CD4-positive, alpha-beta T cell treated with Interleukin-12 subunit alpha and Interleukin-12 subunit beta, for 1 hour (primary cell): ENCODE results near the gene DACH1.
"Not testable (repeated sequence)": the region's sequence is repeated elsewhere in the genome, so short reads cannot be mapped to it uniquely, and the experiment has no call there.

Experiments used
- DNase-seq: peaks from one replicate; pipeline ENCODE4 v3.0.0-alpha.2; 2020

DACH1 gene

DNA sequence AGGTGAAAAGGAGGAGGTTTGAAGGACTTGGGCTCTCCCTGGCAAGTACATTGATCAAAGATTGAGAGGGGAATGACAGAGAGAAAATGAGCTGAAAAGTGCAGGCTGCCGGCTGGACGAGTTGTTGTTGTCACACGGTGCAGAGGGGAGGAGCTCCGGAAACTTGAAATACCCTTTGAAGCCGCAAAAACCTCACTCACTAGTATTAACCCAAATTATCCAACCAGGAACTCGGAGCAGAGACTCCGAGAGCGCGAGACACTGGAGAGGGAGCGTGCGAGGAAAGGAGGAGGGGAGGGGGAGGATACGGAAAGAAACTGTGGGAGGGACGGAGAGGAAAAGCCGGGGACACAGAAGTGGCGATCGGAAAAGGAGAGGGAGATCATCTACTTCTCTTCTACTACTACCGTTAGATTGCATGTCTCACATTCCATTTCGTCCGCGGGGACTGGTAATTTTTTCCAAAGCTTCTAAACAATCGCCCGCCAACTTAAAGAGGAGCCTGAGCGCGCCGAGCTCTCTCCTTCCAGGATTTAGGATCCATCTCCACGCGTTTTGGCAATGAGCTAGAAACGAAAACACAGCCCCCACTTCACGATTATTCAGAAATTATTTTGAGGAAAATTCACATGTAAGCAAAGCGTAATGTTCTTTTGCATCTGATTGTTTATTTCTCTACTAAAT is at the start of gene DACH1:
Gene DACH1, minus strand, starts transcription at position 74 of the 684 bp plus-strand sequence.
- DNase-seq: peak; percentile 3

DNA sequence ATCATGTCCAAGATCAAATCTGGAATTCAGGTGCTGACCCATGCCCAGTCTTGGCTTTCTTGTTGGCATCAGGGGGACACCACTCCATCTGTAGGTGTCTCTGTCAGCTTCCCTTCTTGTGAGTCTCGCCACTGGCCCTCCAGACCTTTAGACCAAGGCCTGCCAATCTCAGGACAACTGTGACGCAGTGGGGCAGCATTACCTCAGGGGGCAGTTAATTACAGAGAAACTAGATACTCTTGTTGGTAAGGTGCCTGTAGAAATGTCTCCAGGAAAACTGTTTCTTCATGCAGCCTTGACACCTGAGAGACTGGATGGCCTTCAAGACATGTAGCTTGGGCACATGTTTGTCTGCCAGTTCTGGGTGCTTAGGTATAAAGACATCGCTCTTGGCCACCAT is 46.7 kb upstream of the DACH1 start:
- DNase-seq: no peak

DNA sequence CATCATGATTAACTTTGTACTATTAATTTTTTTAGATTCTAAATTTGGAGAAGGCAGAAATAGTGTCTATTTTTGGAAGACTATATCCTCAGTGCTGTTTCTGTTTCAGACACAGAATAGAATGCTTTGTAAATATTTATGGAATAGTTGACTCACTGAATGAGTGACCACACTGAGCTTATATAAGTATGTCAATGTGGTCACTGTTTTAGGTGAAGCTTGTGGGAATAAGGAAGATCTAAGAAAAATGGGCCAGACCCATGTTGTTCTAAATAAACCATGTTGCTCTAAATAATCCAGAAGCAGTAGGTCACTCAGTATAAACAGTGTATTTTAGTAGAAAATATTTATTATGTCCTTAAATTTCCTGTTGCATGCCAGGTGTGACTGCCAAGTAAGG is 45.5 kb upstream of the DACH1 start:
- no peak for DNase-seq

DNA sequence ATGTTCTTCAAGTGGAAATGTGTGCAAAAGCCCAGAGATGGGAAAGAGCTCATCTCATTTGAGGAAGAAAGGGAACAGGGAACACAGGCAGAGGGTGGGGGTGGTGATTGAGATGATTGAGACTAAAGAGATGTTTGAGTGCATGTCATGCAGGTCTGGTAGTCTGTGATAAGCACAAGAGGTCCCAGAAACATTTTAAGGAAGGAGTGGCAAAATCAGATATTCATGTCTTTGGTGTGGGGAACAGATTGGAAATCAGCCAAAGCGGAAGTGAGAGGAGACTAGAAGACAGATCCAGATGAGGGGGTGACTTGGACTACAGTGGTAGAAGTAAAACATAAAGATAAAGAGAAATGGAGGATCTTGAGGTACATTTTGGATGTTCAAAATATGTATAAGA is 39.4 kb upstream of the DACH1 start:
- no peak for DNase-seq

DNA sequence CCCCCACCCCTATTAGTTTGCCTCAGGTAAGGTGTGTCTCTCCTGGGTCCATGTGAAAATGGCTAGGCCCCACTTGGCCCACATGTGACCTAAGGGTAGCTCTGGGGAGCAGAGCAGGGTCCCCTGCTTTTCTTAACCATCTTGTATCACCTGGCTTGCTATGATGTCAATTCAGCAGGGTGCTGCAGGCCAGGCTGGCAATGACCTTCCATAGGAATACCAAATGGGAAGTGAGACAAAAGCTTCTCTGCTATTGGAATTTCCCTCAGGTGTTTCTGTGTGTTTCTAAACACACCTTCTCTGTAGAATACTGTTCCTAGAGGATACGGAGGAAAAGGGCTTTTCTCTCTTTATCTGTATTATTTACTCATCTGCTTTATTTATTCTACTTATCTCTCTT is 35.7 kb upstream of the DACH1 start:
- DNase-seq: no peak

DNA sequence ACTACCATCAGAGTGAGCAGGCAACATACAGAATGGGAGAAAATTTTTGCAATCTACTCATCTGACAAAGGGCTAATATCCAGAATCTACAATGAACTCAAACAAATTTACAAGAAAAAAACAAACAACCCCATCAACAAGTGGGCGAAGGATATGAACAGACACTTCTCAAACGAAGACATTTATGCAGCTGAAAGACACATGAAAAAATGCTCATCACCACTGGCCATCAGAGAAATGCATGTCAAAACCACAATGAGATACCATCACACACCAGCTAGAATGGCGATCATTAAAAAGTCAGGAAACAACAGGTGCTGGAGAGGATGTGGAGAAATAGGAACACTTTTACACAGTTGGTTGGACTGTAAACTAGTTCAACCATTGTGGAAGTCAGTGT is 26.5 kb upstream of the DACH1 start:
- not testable (repeated sequence) for DNase-seq

DNA sequence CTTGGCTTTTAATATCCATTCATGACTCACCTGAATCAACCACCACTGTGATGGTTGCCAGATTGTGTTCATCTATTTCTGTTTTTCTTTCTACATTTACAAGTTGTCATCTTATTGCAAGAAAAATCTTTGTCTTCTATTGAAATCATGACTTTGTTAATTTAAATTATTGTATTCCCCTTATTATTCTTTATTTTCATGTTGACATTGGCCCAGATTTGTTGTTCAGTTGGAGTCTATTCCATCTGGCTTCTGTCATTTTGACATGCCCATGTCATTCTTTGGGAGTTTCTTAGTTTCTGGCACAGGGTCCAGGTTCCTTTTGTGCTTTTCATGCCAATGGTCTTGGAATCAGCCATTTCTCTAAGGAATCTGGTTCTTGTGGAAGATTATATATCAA is 19.9 kb upstream of the DACH1 start:
- no peak for DNase-seq

DNA sequence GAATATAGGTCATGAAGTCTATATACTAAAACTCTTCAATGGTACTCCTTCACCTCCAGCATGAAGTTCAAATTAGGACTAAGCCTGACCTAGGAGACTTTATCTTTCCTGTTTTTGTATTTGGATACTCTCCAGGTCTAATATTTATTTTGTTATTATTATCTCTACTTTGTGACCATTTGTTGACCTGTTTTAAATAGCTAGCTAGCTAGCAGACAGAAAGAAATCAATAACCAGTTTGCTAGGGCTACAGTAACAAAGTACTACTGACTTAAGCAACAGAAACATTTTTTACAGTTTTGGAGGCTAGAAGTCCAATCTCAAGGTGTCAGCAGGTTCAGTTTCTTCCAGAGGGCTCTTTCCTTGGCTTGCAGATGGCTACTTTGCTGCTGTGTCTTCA is 15.1 kb upstream of the DACH1 start:
- DNase-seq: no peak

DNA sequence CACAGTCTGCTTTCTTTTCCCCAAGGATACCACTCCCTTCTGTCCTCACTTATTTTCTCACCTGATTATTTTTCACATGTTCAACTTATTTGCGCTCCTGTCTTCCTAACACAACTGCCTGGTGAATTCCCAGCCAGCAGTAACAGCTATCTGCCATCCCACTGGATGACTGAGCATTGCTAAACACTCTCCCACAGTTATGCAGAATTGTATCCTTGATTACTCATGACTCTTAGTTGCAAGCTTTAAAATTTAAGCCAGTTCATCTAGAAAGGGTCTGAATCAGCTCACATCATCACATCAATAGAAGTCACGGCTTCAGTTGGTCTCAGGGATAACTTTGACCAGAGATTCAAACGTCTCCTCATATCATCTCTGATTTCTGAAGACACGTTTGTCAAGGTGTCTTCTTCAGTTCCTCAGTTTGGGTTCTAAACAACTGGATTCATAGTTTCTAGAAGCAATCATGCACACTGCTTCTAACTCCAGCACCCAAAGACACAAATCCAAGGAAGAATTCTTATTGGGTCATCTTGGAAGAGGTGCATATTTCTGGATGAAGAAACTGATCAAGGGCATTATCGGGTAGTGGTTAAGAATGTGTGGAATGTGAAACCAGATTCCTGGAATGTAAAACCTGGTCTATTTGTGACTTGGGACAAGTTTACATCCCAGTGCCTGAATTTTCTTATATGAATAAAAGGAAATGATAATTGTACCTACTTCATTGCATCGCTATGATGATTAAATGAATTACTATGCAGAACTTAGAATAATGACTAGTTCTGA is 13.9 kb upstream of the DACH1 start:
- DNase-seq: no peak

DNA sequence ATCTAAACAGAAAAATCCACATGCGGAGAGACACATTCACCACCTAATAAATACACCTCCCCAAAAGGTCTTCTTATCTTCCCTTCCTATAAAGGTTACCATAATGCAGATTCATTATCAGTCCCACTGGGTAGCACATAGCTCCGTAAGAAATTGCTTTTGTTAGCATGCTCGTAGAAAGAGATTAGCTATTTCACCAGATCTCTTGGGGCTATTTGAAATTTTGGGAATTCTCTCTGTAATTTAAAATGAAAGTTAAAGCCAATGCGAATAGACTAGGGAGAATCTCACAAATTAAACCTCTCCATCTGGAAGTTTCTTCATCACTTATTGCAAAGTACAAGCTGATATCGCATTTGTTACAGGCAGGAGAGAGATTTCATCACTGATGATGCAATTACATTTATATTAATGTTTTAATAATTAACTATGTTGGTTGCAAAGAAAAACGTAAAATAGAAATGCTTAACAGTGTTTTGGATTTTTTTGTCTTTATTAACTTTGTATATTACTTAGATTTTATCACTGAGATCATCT is 12.9 kb upstream of the DACH1 start:
- DNase-seq: no peak

DNA sequence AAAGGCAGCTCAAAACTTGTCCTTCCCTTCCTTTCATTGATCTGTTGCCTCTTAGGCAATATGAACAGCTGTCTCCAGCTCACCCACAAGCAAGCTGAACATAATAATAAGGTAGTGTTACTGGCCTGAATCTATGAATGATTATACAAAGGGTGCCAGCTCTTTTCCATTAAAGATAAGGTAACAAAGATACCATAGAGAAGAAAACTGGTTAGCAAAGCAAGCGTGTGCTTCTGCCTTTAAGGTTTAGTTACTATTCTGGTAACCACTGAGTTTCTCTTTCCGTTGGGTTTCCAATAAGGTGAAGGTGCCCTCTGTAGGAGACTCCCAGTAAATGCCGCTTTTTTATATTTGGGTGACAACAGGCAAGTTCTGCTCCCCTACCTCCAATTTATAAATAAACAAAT is 12.1 kb upstream of the DACH1 start:
- DNase-seq: no peak

DNA sequence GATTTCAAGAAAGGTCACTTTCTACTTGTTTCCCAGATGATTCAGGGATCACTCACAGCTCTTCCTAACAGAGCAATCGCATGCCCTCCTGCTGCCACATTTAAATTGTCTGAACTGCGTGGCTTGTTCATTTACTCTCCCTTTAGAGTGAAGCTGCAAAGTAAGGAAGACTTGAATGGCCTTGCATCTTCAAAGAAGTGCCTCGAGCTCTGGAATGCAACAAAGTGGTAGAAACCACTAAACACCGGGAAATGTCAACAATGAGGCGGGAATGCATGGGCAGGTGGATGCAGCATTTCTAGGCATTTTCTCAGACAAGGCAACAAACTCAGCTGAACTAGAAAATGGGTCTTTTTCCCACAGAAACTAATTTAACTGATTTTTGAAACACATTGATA is 10.3 kb upstream of the DACH1 start:
- no peak for DNase-seq

DNA sequence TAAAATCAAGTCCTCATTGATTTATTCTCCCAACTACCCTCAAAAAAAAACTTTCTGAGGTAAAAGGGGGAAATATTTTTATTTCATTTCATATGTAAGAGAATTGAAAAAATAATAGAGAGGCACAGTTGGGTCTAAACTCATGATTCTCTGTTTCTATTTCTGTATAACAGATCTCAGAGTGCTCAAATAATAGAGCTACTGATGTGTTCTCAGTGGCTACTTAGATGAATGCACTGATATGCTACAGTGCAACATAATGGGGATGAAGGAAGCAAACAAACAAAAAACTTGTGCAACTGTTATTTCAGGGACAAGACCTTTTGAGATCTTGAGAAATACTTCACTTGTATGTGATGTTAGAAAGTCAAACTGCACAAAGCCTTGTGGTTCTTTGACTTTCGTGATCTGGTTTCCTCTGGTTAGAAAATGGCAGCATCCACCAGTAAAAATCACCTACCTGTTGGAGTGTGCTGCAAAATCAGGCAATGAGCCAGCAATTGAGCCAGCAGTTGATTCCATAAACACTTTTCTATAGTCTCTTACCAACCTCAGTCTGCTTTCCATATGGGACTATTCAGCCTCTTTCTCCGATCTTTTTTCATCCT is 9.7 kb upstream of the DACH1 start:
- no peak for DNase-seq

DNA sequence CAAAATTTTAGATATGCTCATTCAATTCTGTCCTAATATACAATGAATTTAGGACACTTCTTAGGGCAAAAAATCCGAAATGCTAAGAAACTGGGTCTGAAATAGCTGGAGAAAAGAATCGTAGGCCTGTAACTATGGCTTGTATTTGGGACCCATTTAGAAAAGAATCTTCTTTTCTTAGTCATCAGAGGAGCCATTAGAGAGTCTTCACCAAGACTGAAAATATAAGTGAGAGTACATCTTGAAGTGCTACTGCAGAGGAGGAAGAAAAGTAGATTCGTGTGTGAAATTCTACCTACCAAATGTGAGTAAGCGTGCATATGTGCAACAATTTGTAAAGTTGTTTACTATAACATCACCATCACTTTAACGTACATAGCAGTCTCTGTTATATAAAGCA is 8.8 kb upstream of the DACH1 start:
- DNase-seq: no peak

DNA sequence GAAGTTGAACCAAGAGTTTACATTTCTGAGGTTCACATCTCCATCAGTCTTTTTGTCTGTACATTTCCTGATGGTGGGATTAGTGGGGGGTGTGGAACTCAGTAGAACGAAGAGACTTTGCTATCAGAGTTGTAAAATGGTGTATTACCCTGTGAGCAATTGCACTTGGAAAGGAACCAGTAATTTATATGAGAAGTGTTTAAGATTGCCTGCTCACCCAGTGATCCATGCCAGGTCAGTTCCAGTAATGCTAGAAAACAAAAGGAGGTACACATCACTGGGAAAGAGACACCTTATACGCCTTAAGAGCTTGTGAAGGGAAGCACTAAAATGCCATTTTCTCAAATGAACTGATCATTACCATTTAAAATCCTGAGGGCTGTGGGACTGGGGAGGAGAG is 7.5 kb upstream of the DACH1 start:
- DNase-seq: no peak

DNA sequence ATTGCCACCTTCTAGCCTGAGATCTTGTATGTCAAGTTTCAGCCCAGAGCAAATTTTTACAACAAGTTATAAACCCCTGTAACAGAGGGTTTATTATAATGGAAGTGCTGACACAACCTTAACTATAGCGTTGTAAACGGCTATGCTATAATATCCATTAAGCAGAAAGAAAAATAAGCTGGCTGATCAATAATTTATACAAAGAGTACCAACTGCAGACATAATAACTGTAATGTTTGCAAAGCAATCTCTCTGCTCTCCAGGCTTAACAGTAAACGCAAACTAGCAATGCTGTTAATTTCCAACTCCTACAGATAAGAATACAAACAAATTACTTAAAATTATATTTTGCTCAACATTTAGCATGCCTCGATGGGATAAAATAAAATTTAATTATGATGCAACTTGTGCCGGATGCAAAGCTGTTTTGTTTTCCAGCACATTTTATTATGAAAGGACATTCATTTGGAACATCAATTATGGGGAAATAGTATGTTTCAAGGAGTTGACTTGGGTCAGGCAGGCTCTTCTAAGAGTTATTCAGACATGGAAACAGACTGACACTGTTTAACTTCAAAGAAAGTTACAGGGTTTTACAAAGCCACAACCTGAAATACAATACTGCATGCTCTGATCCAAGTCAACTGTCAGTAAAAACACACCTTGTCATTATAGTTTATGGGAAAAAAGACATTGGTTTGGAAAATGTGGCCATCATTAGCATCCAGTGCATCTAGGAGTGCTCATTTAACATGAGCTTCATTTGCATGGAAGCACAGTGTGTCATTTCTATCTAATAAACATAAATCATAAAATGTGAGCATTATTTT is 6.6 kb upstream of the DACH1 start:
- DNase-seq: no peak

DNA sequence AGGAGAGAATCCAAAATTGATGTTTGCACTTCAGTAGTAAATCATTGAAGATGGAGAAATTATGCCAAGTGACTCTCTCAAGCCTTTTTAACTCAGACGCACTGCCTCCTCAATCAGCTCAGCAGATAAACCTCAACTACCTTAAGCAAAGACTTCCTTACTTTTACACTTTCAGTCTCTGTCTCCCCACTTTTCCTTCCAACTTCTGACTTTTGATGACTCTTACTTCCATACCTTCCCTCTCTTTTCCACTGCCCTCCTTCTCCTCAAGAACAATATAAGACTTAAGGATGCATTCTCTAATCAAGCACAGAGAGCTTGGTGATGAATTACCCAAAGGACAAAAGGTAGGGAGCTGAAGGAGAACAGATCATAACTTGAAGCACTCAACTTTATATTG is 4.8 kb upstream of the DACH1 start:
- DNase-seq: no peak

DNA sequence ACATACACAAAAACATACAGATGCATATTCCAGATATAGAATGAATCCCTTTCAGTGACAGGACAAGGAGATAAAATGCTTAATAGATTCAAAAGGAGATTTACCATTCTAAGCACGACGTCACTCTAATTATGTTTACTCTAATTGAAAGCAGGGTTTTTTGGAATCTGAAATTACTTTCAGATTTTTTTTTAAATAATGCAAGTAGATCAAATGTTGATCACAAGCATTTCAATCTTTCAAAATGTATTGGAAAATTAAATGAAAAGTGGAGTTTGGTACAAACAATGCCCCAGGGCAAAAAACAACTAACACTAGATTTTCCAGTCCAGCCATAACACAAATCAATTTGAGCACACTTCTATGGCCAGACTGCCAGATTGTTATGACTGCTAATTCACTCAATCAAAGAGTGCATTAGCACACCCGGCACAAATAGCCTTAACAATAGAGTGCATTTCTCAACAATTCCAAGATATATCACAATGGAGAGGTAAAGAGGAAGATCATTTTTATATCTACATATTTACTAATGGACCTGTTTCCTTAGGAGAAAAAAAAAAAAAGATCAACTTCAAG is 4.3 kb upstream of the DACH1 start:
- DNase-seq: no peak

DNA sequence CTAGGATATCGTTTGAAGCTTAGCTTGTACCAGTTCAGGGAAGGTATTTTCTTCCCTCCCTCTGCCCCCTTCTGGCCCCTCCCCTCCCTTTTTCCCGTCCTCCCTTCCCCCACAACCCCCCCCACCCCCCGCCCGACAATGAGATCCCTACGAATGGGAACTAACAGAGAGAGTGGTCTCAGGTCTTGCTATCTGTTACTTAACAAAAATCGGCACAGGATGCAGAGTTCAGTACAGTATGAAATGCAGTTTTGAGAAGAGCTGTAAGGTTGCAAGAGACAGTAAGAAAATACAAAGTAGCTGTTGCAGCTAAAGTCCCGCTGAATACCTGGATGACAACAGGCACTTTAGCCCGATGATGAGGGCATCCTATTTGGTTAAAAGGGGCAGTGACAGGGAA is 3.1 kb upstream of the DACH1 start:
- no peak for DNase-seq

DNA sequence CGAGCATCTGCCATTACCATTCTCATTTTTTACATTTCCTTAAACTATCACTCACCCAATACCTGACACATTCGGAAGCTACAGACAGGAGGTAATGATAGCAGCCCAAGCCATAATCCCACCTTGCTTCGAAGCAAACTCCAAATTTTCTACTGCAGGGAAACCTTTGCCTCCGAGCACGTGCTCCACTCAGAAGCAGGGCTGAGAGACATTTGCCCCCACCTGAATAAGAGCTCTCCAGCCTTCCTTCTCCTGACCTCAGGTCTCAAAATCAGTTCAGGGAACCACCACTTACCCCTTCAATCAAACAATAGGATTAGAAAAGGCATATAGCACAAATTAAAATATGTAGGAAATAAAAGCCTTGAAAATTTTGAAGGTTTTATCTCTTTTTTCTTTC is 2.3 kb upstream of the DACH1 start:
- no peak for DNase-seq

DNA sequence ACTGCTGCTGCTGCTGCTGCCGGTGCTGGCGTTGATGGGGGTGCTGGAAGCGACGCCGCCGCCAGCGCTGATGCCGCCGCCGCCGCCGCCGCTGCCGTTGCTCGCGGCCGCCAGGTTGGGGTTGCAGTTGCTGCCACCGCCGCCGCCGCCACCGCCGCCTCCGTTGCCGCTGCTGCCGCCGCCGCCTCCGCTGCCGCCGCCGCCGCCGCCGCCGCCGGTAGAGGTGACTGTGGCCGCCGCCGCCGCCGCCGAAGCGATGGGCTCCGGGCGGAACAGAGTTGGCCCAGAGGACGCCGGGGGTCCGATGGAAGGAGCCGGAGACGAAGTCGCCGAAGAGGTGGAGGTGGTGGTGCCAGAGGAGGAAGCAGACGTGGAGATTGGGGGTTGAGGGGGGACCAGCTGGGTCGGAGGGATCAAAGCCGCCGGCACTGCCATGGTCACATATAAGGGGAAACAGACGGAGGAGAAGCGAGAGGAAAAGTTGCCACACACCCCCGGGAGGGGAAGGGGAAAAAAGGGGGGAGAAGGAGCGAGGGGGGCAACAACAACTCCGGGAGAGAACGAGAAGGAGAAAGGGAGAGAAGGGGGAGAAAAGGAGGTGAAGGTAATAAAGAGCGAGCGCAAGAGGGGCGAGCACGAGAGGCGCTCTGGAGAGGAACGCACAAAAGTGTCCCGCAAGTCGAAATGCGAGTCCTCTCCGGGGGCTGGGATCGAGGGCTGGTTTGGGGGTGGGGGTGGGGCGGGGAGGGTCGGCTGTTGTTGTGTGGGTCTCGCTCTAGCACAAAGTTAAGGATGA is 471 bp downstream of the DACH1 start:
- DNase-seq: no peak

DNA sequence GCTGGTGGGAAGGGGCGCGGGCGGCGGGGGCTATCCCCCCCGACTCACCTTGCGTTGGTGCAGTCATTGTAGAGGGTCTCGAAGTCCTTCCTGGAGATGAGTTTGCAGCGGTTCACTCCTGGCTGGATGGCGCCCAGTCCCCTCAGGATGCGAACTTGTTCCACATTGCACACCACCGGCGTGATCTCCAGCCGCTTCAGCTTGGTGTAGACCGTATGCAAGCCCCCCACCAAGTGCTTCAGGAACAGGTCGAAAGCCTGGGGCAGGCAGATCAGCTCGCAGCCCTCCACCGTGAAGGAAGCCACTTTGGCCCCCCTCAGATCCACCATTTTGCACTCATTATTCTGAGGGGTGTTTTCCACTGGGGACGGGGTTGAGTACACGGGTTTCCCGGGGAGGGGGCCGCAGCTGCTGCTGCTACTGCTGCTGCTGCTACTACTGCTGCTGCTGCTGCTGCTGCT is 1.1 kb downstream of the DACH1 start:
- no peak for DNase-seq
